GM12875 (cell line): ENCODE measurements around the gene INSR.
A peak's percentile ranks its signal among the peaks of the same experiment; 100 is the strongest.

ENCODE experiments used
- H3K4me3 ChIP-seq: one replicate; pipeline ENCODE4 v1.5.1; 2011; ENCODE audit warnings: low read depth, low read length, control low read depth
- TF ChIP-seq, protein P1 (sequence below): IDR thresholded peaks from 2 replicates; pipeline ENCODE4 v1.5.1; 2011; ENCODE audit warnings: low read depth, mild to moderate bottlenecking, control low read depth, inconsistent platforms, low read length, moderate library complexity, borderline replicate concordance; ENCODE audit not compliant: insufficient read depth

Gene INSR

DNA sequence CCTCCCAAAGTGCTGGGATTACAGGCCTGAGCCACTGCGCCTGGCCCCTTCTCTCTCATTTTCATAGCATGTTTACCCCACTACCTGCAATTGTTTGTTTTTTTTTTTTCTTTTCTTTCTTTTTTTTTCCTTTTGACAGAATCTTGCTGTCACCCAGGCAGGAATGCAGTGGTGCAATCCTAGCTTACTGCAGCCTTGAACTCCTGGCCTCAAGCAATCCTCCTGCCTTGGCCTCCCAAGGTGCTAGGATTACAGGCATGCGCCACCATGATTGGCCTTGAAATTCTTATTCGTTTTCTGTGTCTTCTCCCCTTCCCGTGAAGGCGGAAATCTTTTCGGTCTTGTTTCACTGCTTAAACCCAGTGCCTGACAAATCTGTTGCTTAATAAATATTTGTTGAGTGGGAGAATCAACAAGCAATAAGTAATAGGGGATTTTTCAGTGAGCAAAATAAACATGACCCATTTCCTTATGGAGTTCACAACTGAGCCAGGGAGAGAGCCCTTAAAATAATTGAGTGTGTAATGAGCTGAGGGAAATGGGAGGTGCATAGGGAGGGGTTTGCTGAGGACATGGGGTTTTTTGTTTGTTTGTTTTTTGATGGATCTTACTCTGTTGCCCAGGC lies 1.8 kb upstream of the INSR start:
- TF ChIP-seq, protein P1, sequence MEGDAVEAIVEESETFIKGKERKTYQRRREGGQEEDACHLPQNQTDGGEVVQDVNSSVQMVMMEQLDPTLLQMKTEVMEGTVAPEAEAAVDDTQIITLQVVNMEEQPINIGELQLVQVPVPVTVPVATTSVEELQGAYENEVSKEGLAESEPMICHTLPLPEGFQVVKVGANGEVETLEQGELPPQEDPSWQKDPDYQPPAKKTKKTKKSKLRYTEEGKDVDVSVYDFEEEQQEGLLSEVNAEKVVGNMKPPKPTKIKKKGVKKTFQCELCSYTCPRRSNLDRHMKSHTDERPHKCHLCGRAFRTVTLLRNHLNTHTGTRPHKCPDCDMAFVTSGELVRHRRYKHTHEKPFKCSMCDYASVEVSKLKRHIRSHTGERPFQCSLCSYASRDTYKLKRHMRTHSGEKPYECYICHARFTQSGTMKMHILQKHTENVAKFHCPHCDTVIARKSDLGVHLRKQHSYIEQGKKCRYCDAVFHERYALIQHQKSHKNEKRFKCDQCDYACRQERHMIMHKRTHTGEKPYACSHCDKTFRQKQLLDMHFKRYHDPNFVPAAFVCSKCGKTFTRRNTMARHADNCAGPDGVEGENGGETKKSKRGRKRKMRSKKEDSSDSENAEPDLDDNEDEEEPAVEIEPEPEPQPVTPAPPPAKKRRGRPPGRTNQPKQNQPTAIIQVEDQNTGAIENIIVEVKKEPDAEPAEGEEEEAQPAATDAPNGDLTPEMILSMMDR: no peak
- H3K4me3 ChIP-seq: no peak overlapping the region

DNA sequence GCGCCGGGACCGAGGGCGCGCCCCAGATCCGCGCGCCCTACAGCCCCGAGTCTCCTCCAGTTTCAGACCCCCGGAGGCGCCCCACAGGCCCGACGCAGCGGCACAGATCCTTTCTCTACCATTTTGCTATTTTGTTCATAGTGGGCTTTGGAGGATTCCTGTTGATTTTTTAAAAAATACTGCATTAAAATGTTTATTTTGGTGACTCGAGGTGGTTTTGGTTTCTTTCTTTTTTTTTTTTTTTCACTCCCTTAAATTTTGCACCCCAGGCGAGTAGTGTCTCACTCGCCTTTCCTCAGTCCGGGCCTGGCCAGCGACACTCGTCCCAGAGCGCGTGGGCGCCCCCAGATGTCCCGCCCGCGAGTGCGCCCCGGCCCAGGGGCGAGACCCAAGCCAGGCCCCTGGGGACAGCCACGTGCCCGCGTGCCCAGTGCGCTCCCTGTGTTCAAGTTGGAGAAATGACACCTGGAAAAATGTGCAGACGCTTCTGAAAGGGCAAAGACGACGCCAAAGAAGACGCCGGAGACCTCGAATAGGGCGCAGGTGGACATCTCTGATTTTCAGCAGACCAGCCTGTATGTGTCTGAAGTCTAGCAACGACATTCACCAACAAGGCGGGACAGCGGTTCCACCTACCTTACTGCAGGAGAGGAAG lies 471 bp upstream of the INSR start:
- TF ChIP-seq, protein P1: peak; percentile 36; the same call in 1 of the 2 replicates
- peak overlapping the region; percentile 95 for H3K4me3 ChIP-seq

DNA sequence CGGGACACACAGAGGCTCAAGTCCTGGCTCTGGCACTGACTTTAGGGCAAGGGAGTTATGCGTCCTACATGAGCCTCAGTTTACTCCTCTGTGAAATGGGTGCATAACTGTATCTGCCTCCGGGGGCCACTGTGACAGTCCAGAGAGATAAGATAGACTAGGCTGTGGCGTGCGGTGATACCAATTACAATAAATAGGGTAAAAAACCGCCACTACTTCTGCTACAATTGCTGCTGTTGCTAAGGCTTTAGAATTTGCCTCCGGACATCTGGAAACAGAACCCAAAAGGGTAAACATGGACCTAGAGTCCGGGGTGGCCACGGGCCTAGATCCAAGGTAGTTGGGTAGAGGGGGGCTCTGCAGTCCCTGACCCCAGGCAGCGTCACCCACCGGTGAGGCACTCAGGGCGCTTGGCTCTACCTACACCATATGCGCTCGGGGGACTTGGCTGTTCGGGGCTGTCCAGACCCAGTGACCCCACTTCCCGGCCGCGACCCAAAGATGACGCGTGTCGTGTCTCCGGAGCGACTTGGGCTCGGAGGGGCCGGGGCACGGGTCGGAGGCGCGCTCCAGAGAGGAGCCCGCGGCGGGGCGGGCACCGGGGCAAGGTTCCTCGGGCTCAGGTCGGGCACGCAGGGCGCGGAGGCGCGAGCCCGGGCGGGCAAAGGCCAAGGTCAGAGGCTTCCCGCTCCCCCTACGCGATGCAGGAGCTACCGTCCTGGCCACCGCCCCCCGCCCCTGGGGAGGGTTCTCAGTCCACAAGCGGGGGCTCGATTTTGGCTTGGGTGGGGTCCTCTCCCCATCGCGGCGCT lies 1.1 kb downstream of the INSR start:
- peak overlapping the region; percentile 95 for H3K4me3 ChIP-seq
- TF ChIP-seq, protein P1: no peak

DNA sequence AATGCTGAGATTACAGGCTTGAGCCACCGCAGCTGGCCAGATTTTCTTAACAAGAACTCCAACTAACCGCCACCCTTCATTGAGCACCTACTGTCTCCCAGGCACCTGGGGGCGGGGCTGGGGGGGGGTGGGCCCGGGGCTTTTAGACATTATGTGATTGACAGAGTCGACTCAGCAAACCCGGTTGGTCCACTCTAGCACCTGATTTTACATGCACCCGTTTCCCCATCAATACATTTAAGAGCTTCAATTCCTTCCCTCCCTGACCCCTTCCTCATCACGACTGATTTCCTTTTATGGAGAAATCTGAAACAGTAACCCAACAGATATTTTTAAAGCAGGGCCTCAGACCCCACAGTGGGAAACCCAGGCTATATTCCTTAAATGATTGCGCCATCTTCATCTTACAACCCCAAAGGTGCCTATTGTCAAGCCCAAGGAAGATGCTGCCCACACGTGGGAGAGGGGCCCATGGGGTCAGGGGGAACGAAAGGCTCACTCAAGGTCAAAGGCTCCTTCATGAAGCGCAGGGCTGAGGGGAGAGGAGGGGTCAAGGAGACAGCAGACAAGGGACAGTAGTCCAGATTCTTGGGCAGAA lies 1.8 kb downstream of the INSR start:
- TF ChIP-seq, protein P1: no peak
- peak overlapping the region; percentile 95 for H3K4me3 ChIP-seq

DNA sequence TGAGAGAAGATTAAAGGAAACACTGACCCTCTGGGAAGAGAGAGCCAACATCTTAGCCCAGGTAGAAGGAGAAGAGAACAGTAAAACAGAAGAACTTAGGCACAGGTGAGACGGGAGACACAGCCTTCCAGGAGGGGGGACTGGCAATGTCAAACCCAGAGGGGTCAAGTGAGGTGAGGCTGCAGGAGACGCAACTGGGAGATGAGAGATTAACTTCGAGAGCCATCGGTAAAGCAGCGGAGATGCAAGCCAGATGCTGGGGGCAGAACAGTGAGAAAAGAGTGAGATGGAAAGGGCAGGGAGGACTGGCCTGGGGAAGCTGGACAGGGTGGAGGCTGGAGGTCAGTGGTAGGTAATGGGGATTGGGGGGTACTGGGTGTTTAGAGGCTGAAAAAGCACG lies 5.2 kb downstream of the INSR start:
- TF ChIP-seq, protein P1: no peak
- no peak overlapping the region for H3K4me3 ChIP-seq

DNA sequence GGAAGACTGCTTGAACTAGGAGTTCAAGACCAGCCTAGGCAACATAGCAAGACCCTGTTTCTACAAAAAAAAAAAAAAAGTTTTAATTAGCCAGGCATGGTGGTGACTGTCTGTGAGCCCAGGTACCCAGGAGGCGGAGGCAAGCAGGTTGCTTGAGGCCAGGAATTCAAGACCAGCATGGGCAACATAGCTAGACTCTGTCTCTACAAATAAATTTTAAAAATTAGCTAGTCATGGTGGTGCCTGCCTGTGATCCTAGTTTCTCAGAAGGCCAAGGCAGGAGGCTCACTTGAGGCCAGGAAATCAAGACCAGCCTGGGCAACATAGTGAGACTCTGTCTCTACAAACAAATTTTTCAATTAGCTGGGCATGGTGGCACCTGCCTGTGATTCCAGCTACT lies 6.1 kb downstream of the INSR start:
- H3K4me3 ChIP-seq: no peak overlapping the region
- TF ChIP-seq, protein P1: no peak
